Tracheal epithelial cell (primary cell): ENCODE measurements around the gene OR2W3. TPM values are rescaled to one million over a fixed set of nuclear protein-coding genes. Genes with fewer than 3 reads are reported as not detected.

Experiments used
- total RNA-seq: library from RNA; depleted of rRNA; stranded (reverse); fragments of >200 nt; gene quantifications from 2 replicates; pipeline ENCODE4 v1.2.1, GENCODE V29; 2014

The OR2W3 gene
- not detected in 2 replicates for total RNA-seq

DNA sequence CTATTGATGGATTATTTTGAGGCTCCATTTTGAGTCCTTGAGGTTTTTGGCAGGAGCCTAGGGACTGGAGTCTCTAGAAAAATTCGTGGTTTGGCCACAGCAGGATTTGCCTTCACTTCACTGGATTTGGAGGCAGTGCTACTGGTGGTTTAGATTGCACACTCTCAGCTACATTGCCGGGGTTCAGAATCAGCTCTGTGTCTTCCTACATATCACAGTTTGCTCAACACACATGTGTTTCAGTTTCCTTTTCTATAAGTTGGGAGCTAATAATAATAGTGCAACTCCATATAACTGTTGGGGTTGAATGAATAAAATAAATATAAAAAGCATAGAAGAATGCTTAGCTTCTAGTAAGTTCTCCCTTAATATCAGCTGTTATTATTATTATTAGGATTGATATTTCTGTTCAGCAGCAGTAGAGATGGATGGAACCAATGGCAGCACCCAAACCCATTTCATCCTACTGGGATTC is at the start of gene OR2W3:
Gene OR2W3, plus strand, starts transcription at position 425 of the 475 bp plus-strand sequence. Its CDS starts 0 bp downstream, at position 425.

DNA sequence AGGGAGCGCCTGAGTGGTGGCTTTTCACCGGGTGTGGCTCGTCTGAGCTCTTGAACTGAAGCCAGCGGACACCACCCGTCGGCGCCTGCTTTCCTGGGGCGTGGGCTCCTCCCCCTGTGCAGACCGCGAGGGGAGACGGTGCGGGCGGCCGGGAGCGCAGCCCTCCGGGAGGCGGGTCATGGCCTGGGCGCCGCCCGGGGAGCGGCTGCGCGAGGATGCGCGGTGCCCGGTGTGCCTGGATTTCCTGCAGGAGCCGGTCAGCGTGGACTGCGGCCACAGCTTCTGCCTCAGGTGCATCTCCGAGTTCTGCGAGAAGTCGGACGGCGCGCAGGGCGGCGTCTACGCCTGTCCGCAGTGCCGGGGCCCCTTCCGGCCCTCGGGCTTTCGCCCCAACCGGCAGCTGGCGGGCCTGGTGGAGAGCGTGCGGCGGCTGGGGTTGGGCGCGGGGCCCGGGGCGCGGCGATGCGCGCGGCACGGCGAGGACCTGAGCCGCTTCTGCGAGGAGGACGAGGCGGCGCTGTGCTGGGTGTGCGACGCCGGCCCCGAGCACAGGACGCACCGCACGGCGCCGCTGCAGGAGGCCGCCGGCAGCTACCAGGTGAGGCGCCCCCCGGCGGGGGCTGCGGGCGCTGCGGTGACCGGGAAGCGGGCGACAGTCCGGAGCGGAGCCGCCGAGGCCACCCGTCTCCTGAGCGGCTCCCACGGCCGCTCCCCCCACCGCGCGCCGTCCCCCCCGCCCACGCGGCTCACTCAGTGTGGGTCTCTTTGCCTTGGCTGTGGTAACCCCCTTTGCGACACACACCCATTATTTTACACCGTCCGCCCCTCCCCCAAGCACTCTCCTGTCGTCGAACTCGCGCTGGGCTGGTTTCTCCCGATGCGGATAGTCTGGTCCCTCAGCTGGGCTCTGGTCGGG is 38.1 kb upstream of the OR2W3 start, which contains the start of gene TRIM58:
Gene TRIM58, plus strand, starts transcription at position 119 of the 916 bp plus-strand sequence. Its CDS starts 60 bp downstream, at position 179.

GRCh38 chr1:247919952-247920351 is 24.6 kb downstream of the OR2W3 start, which contains the start of gene OR2T8:
Gene OR2T8 (plus strand): TSS chr1:247920252. CDS start chr1:247921018, 766 bp downstream.

DNA sequence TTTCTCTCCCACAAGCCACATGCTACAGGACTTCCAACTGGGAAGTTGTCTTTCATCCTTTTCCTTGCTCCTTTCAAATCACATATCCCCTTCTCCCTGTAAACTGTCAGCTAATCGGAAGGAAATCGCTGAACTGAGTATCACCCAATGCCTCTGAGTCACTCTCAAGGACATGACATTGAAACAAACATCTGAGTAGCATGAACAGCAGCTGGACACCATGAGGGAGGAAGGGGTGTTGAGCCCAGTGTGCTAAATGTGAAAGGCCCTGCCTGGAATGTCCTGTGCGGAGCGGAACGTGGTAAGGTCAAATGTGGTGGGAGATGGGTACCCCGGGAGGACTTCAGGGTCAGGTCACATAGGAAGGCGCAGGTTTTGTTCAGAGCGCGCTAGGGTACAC is 29.5 kb downstream of the OR2W3 start, which contains the start of gene OR2AJ1:
Gene OR2AJ1, plus strand, starts transcription at position 22 of the 400 bp plus-strand sequence. CDS start 8,880 bp downstream, outside the sequence.

Other genes with a start within 250 kb of the OR2W3 start
- gene OR13G1, start 215.8 kb upstream of the OR2W3 start, total RNA-seq, result not detected in 2 replicates
- not detected in 2 replicates for gene OR6F1, start 178.9 kb upstream of the OR2W3 start, total RNA-seq
- not detected in 2 replicates for gene OR14K1, start 157.0 kb upstream of the OR2W3 start, total RNA-seq
- not detected in 2 replicates for gene OR14A2, start 147.4 kb upstream of the OR2W3 start, total RNA-seq
- gene OR1C1, start 135.0 kb upstream of the OR2W3 start, total RNA-seq, result not detected in 2 replicates
- gene OR14A16, start 71.5 kb upstream of the OR2W3 start, total RNA-seq, result not detected in 2 replicates
- gene OR11L1, start 53.7 kb upstream of the OR2W3 start, total RNA-seq, result not detected in 2 replicates
- gene TRIM58, start 38.4 kb upstream of the OR2W3 start, total RNA-seq, result 0.24 TPM in 1 of 2 replicates, not detected in the other
- gene OR2T8, start 24.7 kb downstream of the OR2W3 start, total RNA-seq, result not detected in 2 replicates
- not detected in 2 replicates for gene OR2AJ1, start 29.3 kb downstream of the OR2W3 start, total RNA-seq
- gene OR2L8, start 53.3 kb downstream of the OR2W3 start, total RNA-seq, result not detected in 2 replicates
- gene OR2AK2, start 69.6 kb downstream of the OR2W3 start, total RNA-seq, result not detected in 2 replicates
- gene OR2L5, start 118.1 kb downstream of the OR2W3 start, total RNA-seq, result not detected in 2 replicates
- gene OR2L2, start 134.5 kb downstream of the OR2W3 start, total RNA-seq, result under 0.01 TPM in 1 of 2 replicates, not detected in the other
- not detected in 2 replicates for gene OR2L3, start 151.2 kb downstream of the OR2W3 start, total RNA-seq
- not detected in 2 replicates for gene OR2L13, start 199.6 kb downstream of the OR2W3 start, total RNA-seq
- not detected in 2 replicates for gene OR2M5, start 249.6 kb downstream of the OR2W3 start, total RNA-seq